GM12864 (cell line): ENCODE measurements around the gene CXXC1.

Experiments used
- DNase-seq: peaks from one replicate; pipeline ENCODE4 v3.0.0-alpha.2; 2011; ENCODE audit warnings: low read depth
- H3K4me3 ChIP-seq: 2 replicates; pipeline ENCODE4 v1.5.1; 2011; ENCODE audit warnings: mild to moderate bottlenecking, low read depth, low read length, control low read depth
- CTCF ChIP-seq: IDR thresholded peaks from 2 replicates; pipeline ENCODE4 v1.5.1; 2011; ENCODE audit warnings: low read depth, mild to moderate bottlenecking, moderate library complexity, low read length, control low read depth, inconsistent platforms; ENCODE audit errors: missing control alignments

Gene CXXC1

GRCh38 chr18:50307738-50308470 lies 20.4 kb upstream of the CXXC1 start:
- no peak for TF ChIP-seq CTCF
- DNase-seq: peak; percentile 96

GRCh38 chr18:50307400-50307737 lies 19.9 kb upstream of the CXXC1 start:
- TF ChIP-seq CTCF: no peak
- H3K4me3 ChIP-seq: peak overlapping the region; percentile 48
- no peak for DNase-seq

More at GRCh38 chr18:50307738-50308470, 20.4 kb upstream of the CXXC1 start:
- peak overlapping the region; percentile 48 for H3K4me3 ChIP-seq

- peak overlapping the region; percentile 48 for H3K4me3 ChIP-seq
- no peak for TF ChIP-seq CTCF
- DNase-seq: no peak
Measured at GRCh38 chr18:50306944-50307343, 19.5 kb upstream of the CXXC1 start.

GRCh38 chr18:50301074-50301473 lies 13.6 kb upstream of the CXXC1 start:
- no peak for TF ChIP-seq CTCF

GRCh38 chr18:50299626-50300388 lies 12.3 kb upstream of the CXXC1 start:
- H3K4me3 ChIP-seq: no peak overlapping the region
- TF ChIP-seq CTCF: no peak
- no peak for DNase-seq

More at GRCh38 chr18:50301074-50301473, 13.6 kb upstream of the CXXC1 start:
- no peak for DNase-seq
- H3K4me3 ChIP-seq: no peak overlapping the region

GRCh38 chr18:50298443-50299284 lies 11.2 kb upstream of the CXXC1 start:
- TF ChIP-seq CTCF: no peak
- H3K4me3 ChIP-seq: no peak overlapping the region; the same call in 1 of the 2 replicates
- no peak for DNase-seq
